Measurements from ENCODE around the gene CREM.

DNA sequence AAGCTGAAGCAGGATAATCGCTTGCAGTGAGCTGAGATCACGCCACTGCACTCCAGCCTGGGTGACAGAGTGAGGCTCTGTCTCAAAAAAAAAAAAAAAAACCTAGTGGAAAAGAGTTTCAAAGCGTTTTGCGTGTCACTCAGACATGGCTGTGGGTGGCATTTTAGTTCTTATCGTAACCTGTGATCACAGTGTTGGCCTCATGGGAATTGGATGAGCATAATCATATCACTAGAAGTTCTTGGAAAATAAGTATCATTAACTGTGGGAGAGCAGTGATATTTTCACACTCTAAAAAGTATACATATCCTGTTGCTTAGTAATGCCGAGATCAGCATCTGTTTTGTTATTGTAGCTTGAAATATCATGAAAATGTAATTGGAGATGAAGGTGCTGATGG lies 92.6 kb downstream of the CREM start:
- TF ChIP-seq, protein P1, sequence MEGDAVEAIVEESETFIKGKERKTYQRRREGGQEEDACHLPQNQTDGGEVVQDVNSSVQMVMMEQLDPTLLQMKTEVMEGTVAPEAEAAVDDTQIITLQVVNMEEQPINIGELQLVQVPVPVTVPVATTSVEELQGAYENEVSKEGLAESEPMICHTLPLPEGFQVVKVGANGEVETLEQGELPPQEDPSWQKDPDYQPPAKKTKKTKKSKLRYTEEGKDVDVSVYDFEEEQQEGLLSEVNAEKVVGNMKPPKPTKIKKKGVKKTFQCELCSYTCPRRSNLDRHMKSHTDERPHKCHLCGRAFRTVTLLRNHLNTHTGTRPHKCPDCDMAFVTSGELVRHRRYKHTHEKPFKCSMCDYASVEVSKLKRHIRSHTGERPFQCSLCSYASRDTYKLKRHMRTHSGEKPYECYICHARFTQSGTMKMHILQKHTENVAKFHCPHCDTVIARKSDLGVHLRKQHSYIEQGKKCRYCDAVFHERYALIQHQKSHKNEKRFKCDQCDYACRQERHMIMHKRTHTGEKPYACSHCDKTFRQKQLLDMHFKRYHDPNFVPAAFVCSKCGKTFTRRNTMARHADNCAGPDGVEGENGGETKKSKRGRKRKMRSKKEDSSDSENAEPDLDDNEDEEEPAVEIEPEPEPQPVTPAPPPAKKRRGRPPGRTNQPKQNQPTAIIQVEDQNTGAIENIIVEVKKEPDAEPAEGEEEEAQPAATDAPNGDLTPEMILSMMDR (conservative IDR thresholded peaks at IDR 0.05; ENCODE audit: low read depth in 2 of 2), result no peak
- TF ChIP-seq NANOG (IDR thresholded peaks at IDR 0.05; ENCODE audit: borderline replicate concordance) (no peak), EZH2 (IDR thresholded peaks at IDR 0.05; ENCODE audit: low read depth, unreplicated experiment) (no peak), CREB1 (CRISPR knock-in tag; IDR thresholded peaks at IDR 0.05; ENCODE audit: low read depth) (no peak), POLR2AphosphoS5 (IDR thresholded peaks at IDR 0.05; ENCODE audit: low read depth) (no peak)
- TF ChIP-seq, protein P2, sequence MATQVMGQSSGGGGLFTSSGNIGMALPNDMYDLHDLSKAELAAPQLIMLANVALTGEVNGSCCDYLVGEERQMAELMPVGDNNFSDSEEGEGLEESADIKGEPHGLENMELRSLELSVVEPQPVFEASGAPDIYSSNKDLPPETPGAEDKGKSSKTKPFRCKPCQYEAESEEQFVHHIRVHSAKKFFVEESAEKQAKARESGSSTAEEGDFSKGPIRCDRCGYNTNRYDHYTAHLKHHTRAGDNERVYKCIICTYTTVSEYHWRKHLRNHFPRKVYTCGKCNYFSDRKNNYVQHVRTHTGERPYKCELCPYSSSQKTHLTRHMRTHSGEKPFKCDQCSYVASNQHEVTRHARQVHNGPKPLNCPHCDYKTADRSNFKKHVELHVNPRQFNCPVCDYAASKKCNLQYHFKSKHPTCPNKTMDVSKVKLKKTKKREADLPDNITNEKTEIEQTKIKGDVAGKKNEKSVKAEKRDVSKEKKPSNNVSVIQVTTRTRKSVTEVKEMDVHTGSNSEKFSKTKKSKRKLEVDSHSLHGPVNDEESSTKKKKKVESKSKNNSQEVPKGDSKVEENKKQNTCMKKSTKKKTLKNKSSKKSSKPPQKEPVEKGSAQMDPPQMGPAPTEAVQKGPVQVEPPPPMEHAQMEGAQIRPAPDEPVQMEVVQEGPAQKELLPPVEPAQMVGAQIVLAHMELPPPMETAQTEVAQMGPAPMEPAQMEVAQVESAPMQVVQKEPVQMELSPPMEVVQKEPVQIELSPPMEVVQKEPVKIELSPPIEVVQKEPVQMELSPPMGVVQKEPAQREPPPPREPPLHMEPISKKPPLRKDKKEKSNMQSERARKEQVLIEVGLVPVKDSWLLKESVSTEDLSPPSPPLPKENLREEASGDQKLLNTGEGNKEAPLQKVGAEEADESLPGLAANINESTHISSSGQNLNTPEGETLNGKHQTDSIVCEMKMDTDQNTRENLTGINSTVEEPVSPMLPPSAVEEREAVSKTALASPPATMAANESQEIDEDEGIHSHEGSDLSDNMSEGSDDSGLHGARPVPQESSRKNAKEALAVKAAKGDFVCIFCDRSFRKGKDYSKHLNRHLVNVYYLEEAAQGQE (IDR thresholded peaks at IDR 0.05; ENCODE audit: unreplicated experiment), result no peak
- TF ChIP-seq, protein P3, sequence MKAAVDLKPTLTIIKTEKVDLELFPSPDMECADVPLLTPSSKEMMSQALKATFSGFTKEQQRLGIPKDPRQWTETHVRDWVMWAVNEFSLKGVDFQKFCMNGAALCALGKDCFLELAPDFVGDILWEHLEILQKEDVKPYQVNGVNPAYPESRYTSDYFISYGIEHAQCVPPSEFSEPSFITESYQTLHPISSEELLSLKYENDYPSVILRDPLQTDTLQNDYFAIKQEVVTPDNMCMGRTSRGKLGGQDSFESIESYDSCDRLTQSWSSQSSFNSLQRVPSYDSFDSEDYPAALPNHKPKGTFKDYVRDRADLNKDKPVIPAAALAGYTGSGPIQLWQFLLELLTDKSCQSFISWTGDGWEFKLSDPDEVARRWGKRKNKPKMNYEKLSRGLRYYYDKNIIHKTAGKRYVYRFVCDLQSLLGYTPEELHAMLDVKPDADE (IDR thresholded peaks at IDR 0.05), result no peak

Measured in GM23338 (cell line).